ENCODE results near the gene LNP1. TPM values are rescaled to one million over a fixed set of nuclear protein-coding genes. Genes with fewer than 3 reads are reported as not detected.

Gene LNP1
- total and polyA plus RNA-seq, 2 of the 13 experiments (the other 11 are each of a cell fraction or from before 2014, with no cell fraction given): 3.6 to 7.0 TPM

DNA sequence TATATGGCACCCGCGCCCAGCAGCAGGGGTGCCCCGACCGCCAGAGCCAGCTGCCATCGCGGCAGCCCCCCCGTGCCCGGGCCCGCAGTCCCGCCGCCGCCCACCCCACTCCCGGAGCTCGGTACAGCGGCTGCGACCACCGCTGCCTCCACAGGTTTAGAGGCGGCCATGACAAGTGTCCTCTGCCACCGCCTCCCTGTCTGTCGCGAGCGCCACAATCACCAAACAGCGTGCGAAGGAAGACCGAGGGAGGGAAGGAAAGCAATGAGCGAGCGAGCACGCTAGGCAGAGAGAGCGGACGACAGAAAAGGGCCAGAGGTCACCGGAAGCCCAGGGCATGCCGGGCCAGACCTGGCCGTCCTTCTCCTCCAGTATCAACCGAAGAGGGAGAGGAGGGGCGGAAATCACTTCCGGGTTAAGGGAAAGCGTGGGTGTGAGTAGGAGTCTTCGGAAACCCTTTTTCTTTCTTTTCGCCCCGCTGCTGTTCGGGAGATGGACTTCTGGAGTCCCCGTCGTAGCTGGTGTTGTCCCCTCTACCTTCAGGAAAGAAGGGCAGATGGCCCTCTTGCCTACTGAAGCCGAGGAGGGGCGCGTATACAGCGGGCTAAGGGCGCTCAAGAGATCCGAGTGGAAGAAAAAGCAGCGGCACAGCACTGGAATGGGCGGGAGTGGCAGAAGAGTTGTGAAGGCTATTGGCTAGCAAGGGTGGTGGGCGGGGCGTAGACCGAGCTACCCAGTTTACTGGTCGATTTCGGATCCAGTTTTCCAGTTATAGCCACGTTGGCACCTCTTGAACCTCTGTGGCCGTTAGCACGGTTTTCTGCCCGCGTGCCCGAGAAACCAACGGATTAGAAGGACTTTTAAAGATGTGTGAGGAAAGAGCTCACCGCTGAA lies at the start of gene LNP1, which contains the start of gene TOMM70 (continued):
- TF ChIP-seq, protein P1, sequence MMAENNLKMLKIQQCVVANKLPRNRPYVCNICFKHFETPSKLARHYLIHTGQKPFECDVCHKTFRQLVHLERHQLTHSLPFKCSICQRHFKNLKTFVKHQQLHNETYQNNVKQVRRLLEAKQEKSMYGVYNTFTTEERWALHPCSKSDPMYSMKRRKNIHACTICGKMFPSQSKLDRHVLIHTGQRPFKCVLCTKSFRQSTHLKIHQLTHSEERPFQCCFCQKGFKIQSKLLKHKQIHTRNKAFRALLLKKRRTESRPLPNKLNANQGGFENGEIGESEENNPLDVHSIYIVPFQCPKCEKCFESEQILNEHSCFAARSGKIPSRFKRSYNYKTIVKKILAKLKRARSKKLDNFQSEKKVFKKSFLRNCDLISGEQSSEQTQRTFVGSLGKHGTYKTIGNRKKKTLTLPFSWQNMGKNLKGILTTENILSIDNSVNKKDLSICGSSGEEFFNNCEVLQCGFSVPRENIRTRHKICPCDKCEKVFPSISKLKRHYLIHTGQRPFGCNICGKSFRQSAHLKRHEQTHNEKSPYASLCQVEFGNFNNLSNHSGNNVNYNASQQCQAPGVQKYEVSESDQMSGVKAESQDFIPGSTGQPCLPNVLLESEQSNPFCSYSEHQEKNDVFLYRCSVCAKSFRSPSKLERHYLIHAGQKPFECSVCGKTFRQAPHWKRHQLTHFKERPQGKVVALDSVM (CRISPR knock-in tag; IDR thresholded peaks at IDR 0.05): peak; percentile 24; the same call in 1 of the 2 replicates
- TF ChIP-seq ZFP37 (CRISPR knock-in tag; IDR thresholded peaks at IDR 0.05; ENCODE audit: borderline replicate concordance) (no peak; the same call in 1 of the 2 replicates), ZKSCAN5 (CRISPR knock-in tag; IDR thresholded peaks at IDR 0.05) (no peak), HMG20B (CRISPR knock-in tag; conservative IDR thresholded peaks at IDR 0.05) (0 out of 2 replicates have a peak, but pooled peaks have one; percentile 46), TBX3 (IDR thresholded peaks at IDR 0.05; ENCODE audit: borderline replicate concordance) (no peak), ZZZ3 (CRISPR knock-in tag; IDR thresholded peaks at IDR 0.05; ENCODE audit: borderline replicate concordance) (no peak), CBX1 (IDR thresholded peaks at IDR 0.05; ENCODE audit: low read depth) (no peak), ZNF296 (CRISPR knock-in tag; conservative IDR thresholded peaks at IDR 0.05) (no peak; the same call in 1 of the 2 replicates), HES4 (CRISPR knock-in tag; IDR thresholded peaks at IDR 0.05; ENCODE audit: borderline replicate concordance) (peak; percentile 81; the same call in 1 of the 2 replicates)
- TF ChIP-seq, protein P2, sequence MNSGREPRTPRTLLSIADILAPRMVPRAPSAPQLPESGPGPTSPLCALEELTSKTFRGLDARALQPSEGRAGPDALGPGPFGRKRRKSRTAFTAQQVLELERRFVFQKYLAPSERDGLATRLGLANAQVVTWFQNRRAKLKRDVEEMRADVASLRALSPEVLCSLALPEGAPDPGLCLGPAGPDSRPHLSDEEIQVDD (CRISPR knock-in tag; IDR thresholded peaks at IDR 0.05; ENCODE audit: borderline replicate concordance): no peak
- TF ChIP-seq, protein P3, sequence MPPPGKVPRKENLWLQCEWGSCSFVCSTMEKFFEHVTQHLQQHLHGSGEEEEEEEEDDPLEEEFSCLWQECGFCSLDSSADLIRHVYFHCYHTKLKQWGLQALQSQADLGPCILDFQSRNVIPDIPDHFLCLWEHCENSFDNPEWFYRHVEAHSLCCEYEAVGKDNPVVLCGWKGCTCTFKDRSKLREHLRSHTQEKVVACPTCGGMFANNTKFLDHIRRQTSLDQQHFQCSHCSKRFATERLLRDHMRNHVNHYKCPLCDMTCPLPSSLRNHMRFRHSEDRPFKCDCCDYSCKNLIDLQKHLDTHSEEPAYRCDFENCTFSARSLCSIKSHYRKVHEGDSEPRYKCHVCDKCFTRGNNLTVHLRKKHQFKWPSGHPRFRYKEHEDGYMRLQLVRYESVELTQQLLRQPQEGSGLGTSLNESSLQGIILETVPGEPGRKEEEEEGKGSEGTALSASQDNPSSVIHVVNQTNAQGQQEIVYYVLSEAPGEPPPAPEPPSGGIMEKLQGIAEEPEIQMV (CRISPR knock-in tag; IDR thresholded peaks at IDR 0.05; ENCODE audit: low read depth): no peak; the same call in 1 of the 2 replicates
- TF ChIP-seq, protein P4, sequence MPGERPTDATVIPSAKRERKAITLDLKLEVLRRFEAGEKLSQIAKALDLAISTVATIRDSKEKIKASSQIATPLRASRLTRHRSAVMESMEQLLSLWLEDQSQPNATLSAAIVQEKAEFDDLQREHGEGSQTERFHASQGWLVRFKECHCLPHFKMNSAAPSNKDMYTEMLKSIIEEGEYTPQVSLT (CRISPR knock-in tag; IDR thresholded peaks at IDR 0.05; ENCODE audit: borderline replicate concordance, low read depth): peak; percentile 8; the same call in 1 of the 2 replicates
- TF ChIP-seq, protein P5, sequence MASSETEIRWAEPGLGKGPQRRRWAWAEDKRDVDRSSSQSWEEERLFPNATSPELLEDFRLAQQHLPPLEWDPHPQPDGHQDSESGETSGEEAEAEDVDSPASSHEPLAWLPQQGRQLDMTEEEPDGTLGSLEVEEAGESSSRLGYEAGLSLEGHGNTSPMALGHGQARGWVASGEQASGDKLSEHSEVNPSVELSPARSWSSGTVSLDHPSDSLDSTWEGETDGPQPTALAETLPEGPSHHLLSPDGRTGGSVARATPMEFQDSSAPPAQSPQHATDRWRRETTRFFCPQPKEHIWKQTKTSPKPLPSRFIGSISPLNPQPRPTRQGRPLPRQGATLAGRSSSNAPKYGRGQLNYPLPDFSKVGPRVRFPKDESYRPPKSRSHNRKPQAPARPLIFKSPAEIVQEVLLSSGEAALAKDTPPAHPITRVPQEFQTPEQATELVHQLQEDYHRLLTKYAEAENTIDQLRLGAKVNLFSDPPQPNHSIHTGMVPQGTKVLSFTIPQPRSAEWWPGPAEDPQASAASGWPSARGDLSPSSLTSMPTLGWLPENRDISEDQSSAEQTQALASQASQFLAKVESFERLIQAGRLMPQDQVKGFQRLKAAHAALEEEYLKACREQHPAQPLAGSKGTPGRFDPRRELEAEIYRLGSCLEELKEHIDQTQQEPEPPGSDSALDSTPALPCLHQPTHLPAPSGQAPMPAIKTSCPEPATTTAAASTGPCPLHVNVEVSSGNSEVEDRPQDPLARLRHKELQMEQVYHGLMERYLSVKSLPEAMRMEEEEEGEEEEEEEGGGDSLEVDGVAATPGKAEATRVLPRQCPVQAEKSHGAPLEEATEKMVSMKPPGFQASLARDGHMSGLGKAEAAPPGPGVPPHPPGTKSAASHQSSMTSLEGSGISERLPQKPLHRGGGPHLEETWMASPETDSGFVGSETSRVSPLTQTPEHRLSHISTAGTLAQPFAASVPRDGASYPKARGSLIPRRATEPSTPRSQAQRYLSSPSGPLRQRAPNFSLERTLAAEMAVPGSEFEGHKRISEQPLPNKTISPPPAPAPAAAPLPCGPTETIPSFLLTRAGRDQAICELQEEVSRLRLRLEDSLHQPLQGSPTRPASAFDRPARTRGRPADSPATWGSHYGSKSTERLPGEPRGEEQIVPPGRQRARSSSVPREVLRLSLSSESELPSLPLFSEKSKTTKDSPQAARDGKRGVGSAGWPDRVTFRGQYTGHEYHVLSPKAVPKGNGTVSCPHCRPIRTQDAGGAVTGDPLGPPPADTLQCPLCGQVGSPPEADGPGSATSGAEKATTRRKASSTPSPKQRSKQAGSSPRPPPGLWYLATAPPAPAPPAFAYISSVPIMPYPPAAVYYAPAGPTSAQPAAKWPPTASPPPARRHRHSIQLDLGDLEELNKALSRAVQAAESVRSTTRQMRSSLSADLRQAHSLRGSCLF (CRISPR knock-in tag; IDR thresholded peaks at IDR 0.05; ENCODE audit: borderline replicate concordance): no peak; the same call in 1 of the 2 replicates
- TF ChIP-seq, protein P6, sequence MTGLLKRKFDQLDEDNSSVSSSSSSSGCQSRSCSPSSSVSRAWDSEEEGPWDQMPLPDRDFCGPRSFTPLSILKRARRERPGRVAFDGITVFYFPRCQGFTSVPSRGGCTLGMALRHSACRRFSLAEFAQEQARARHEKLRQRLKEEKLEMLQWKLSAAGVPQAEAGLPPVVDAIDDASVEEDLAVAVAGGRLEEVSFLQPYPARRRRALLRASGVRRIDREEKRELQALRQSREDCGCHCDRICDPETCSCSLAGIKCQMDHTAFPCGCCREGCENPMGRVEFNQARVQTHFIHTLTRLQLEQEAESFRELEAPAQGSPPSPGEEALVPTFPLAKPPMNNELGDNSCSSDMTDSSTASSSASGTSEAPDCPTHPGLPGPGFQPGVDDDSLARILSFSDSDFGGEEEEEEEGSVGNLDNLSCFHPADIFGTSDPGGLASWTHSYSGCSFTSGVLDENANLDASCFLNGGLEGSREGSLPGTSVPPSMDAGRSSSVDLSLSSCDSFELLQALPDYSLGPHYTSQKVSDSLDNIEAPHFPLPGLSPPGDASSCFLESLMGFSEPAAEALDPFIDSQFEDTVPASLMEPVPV (CRISPR knock-in tag; IDR thresholded peaks at IDR 0.05): peak; percentile 62
- TF ChIP-seq, protein P7, sequence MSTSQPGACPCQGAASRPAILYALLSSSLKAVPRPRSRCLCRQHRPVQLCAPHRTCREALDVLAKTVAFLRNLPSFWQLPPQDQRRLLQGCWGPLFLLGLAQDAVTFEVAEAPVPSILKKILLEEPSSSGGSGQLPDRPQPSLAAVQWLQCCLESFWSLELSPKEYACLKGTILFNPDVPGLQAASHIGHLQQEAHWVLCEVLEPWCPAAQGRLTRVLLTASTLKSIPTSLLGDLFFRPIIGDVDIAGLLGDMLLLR (CRISPR knock-in tag; IDR thresholded peaks at IDR 0.05): no peak
